CD14-positive monocyte (primary cell): ENCODE measurements around the gene B3GNT7. TPM values are rescaled to one million over a fixed set of nuclear protein-coding genes. Genes with fewer than 3 reads are reported as not detected.
A peak's percentile ranks its signal among the peaks of the same experiment; 100 is the strongest.

ENCODE experiments used
- DNase-seq, 3 donors: peaks; one replicate each; pipeline ENCODE4 v3.0.0-alpha.2; 2011 to 2022
- H2AFZ ChIP-seq: 2 replicates; pipeline ENCODE4 v1.6.0; 2012; ENCODE audit warnings: mild to moderate bottlenecking, low read depth, low read length, inconsistent platforms; ENCODE audit not compliant: insufficient read depth, poor library complexity, severe bottlenecking
- H3K27ac ChIP-seq, 2 donors: 1 replicate in 1 of 2; 2 replicates in 1 of 2; pipeline ENCODE4 v1.5.1; 2012 to 2013; ENCODE audit warnings: low read length in 2 of 2, control low read depth in 1 of 2, inconsistent platforms in 1 of 2, low read depth in 1 of 2, mild to moderate bottlenecking in 1 of 2
- H3K27me3 ChIP-seq, 2 donors: one replicate each; pipeline versions ENCODE4 v1.6.0 to v1.6.1; 2011 to 2013; ENCODE audit warnings: low read length in 2 of 2; ENCODE audit not compliant: control insufficient read depth in 2 of 2, insufficient read depth in 2 of 2
- H3K36me3 ChIP-seq, 2 donors: replicated peaks in 1 of 2; 1 replicate in 1 of 2; 2 replicates in 1 of 2; pipeline versions ENCODE4 v1.5.1 to v1.6.1; 2012 to 2013; ENCODE audit warnings: low read length in 2 of 2, control low read depth in 1 of 2, inconsistent platforms in 1 of 2, mild to moderate bottlenecking in 1 of 2; ENCODE audit not compliant: insufficient read depth in 2 of 2, control insufficient read depth in 1 of 2
- H3K4me1 ChIP-seq, 2 donors: 1 replicate in 1 of 2; 2 replicates in 1 of 2; pipeline versions ENCODE4 v1.5.1 to v1.6.1; 2012 to 2013; ENCODE audit warnings: low read length in 2 of 2, control low read depth in 1 of 2, inconsistent platforms in 1 of 2, mild to moderate bottlenecking in 1 of 2, moderate library complexity in 1 of 2; ENCODE audit not compliant: insufficient read depth in 2 of 2, control insufficient read depth in 1 of 2
- H3K4me2 ChIP-seq: replicated peaks from 2 replicates; pipeline ENCODE3; 2012; ENCODE audit warnings: low read length, moderate library complexity, mild to moderate bottlenecking; ENCODE audit not compliant: poor library complexity, severe bottlenecking; ENCODE audit errors: extremely low read depth
- H3K4me3 ChIP-seq, 3 experiments: fragments of 200-600 bp in 1 of 3; sonication (generic) in 1 of 3; replicated peaks in 1 of 3; 1 replicate in 2 of 3; 2 replicates in 1 of 3; pipeline ENCODE4 v1.5.1; 2011 to 2013; ENCODE audit warnings: low read length in 3 of 3, mild to moderate bottlenecking in 3 of 3, control low read depth in 2 of 3, low read depth in 2 of 3, inconsistent platforms in 1 of 3, moderate library complexity in 1 of 3
- H3K79me2 ChIP-seq: 2 replicates; pipeline ENCODE4 v1.6.0; 2012; ENCODE audit warnings: mild to moderate bottlenecking, control low read depth, inconsistent platforms, low read length, moderate library complexity; ENCODE audit not compliant: insufficient read depth
- H3K9ac ChIP-seq: 2 replicates; pipeline ENCODE4 v1.6.0; 2017; ENCODE audit warnings: low read length, mild to moderate bottlenecking; ENCODE audit not compliant: insufficient read depth, poor library complexity, severe bottlenecking
- H3K9me3 ChIP-seq, 2 donors: replicated peaks in 1 of 2; 1 replicate in 1 of 2; 2 replicates in 1 of 2; pipeline versions ENCODE4 v1.5.1 to v1.6.1; 2012 to 2013; ENCODE audit warnings: low read length in 2 of 2, control low read depth in 1 of 2; ENCODE audit not compliant: control insufficient read depth in 1 of 2, insufficient read depth in 1 of 2
- H4K20me1 ChIP-seq: 2 replicates; pipeline ENCODE4 v1.6.0; 2012; ENCODE audit warnings: mild to moderate bottlenecking, low read length, control low read depth, moderate library complexity; ENCODE audit not compliant: insufficient read depth
- H3K27ac Mint-ChIP-seq, 7 donors: one replicate each; pipeline ENCODE4 v1.8.0; 2020; ENCODE audit warnings: mild to moderate bottlenecking in 7 of 7, mixed read lengths in 7 of 7, moderate library complexity in 6 of 7, inconsistent platforms in 2 of 7
- H3K27me3 Mint-ChIP-seq, 3 donors: one replicate each; pipeline ENCODE4 v1.8.0; 2021 to 2022; ENCODE audit warnings: low read depth in 3 of 3, mild to moderate bottlenecking in 3 of 3, mixed read lengths in 3 of 3, moderate library complexity in 3 of 3, inconsistent platforms in 1 of 3
- H3K36me3 Mint-ChIP-seq, 2 donors: one replicate each; pipeline ENCODE4 v1.8.0; 2020; ENCODE audit warnings: mixed read lengths in 2 of 2, inconsistent platforms in 1 of 2, mild to moderate bottlenecking in 1 of 2
- H3K4me1 Mint-ChIP-seq: one replicate; pipeline ENCODE4 v1.8.0; 2020; ENCODE audit warnings: mild to moderate bottlenecking, mixed read lengths
- H3K4me3 Mint-ChIP-seq, 2 donors: one replicate each; pipeline ENCODE4 v1.8.0; 2020; ENCODE audit warnings: mild to moderate bottlenecking in 2 of 2, mixed read lengths in 2 of 2, moderate library complexity in 1 of 2
- H3K9me3 Mint-ChIP-seq, 7 donors: one replicate each; pipeline ENCODE4 v1.8.0; 2020 to 2022; ENCODE audit warnings: mixed read lengths in 7 of 7, mild to moderate bottlenecking in 6 of 7, moderate library complexity in 6 of 7, inconsistent platforms in 2 of 7
- CTCF ChIP-seq: fragments of 200-600 bp; IDR thresholded peaks from one replicate; pipeline ENCODE4 v1.8.0; 2022; ENCODE audit warnings: antibody characterized with exemption, mild to moderate bottlenecking
- WGBS: methylation state at CpG from one replicate; pipeline ENCODE4 v1.1.5; 2013; ENCODE audit warnings: missing lambda C conversion rate; ENCODE audit not compliant: insufficient coverage; 5-methylcytosine and 5-hydroxymethylcytosine counted together
- intact Hi-C, 2 donors: fragments of 100-400 bp; cut with micrococcal nuclease; formaldehyde crosslinking; loops; one replicate each; pipeline versions ENCODE4 v1.15.0 to v1.15.1; 2023
- polyA plus RNA-seq, 3 donors: library from polyadenylated mRNA; depleted of rRNA in 1 of 3; unstranded in 2 of 3; stranded (reverse) in 1 of 3; fragments of 300-500 nt in 2 of 3; fragments of >200 nt in 1 of 3; fragmentation: Illumina TruSeq in 2 of 3; gene quantifications; 1 replicate in 2 of 3; 2 replicates in 1 of 3; pipeline ENCODE4 v1.2.3, GENCODE V29; 2012 to 2021

Gene B3GNT7
- polyA plus RNA-seq, 3 donors, result 0.05 TPM; not detected in 2

- Histone ChIP-seq H3K27me3 (no peaks in the 10 kb centered on the region), H3K4me3 (no peak overlapping the region), H3K27ac (no peak overlapping the region), H2AFZ (no peak overlapping the region), H3K36me3 (no peaks in the 10 kb centered on the region), H3K79me2 (no peaks in the 10 kb centered on the region), H3K4me2 (no peak overlapping the region), H4K20me1 (no peaks in the 10 kb centered on the region), H3K4me1 (peaks cover 6 to 9% of the 10 kb centered on the region in 2 donors), H3K9me3 (no peaks in the 10 kb centered on the region), H3K9ac (no peak overlapping the region)
- Mint-ChIP-seq H3K27ac (no peak overlapping the region), H3K4me3 (no peak overlapping the region), H3K9me3 (no peaks in the 10 kb centered on the region), H3K4me1 (peaks cover 15% of the 10 kb centered on the region), H3K36me3 (no peaks in the 10 kb centered on the region), H3K27me3 (peaks cover 0 to 2% (median 2%) of the 10 kb centered on the region in 3 donors)
- 93% methylated on average over 3 of the region's 5 CpGs for WGBS
- TF ChIP-seq CTCF, result no peak
- intact Hi-C loops, result no loop called here
- DNase-seq, result no peak
These were observed 43.9 kb upstream of the B3GNT7 start for GRCh38 chr2:231351648-231352047.

- intact Hi-C loops, result no loop called here
- DNase-seq, result no peak
- peaks cover 0 to 2% (median 2%) of the 10 kb centered on the region in 3 donors for H3K27me3 Mint-ChIP-seq
- H3K9me3 Mint-ChIP-seq, result no peaks in the 10 kb centered on the region
- no peaks in the 10 kb centered on the region for H3K9me3 ChIP-seq
- H3K27ac ChIP-seq, result no peak overlapping the region
- peaks cover 5 to 6% of the 10 kb centered on the region in 2 donors for H3K4me1 ChIP-seq
- H3K4me3 ChIP-seq, result no peak overlapping the region
- peak overlapping the region in 1 of 7 donors; percentile 15 for H3K27ac Mint-ChIP-seq
- no peak overlapping the region for H3K4me3 Mint-ChIP-seq
- no peaks in the 10 kb centered on the region for H3K79me2 ChIP-seq
- TF ChIP-seq CTCF, result no peak
- peaks cover 9% of the 10 kb centered on the region for H3K4me1 Mint-ChIP-seq
- H3K4me2 ChIP-seq, result no peak overlapping the region
- WGBS, result 100% methylated on average over 1 of the region's 6 CpGs
- H3K36me3 ChIP-seq, result no peaks in the 10 kb centered on the region
- no peaks in the 10 kb centered on the region for H4K20me1 ChIP-seq
- H3K36me3 Mint-ChIP-seq, result no peaks in the 10 kb centered on the region
- H3K9ac ChIP-seq, result no peak overlapping the region
- no peaks in the 10 kb centered on the region for H3K27me3 ChIP-seq
- no peak overlapping the region for H2AFZ ChIP-seq
These were observed 42.0 kb upstream of the B3GNT7 start for GRCh38 chr2:231353469-231353868.
